ENCODE data around the gene ZNF536.

The ZNF536 gene

GRCh38 chr19:30536975-30537374, 164.8 kb downstream of the ZNF536 start:
- no peaks in the 10 kb centered on the region for H3K4me1 ChIP-seq
- no peak overlapping the region for H3K4me3 ChIP-seq (ENCODE audit: low read depth, low read length)
- TF ChIP-seq CTCF (IDR thresholded peaks at IDR 0.05; ENCODE audit: low read depth, low read length): no peak

GRCh38 chr19:30539315-30539714, 167.1 kb downstream of the ZNF536 start:
- Histone ChIP-seq H3K9me3 (no peaks in the 10 kb centered on the region), H3K4me3 (ENCODE audit: low read depth, low read length) (no peak overlapping the region), H3K4me1 (no peaks in the 10 kb centered on the region), H3K36me3 (peaks cover 29% of the 10 kb centered on the region), H3K27me3 (no peaks in the 10 kb centered on the region)
- TF ChIP-seq CTCF (IDR thresholded peaks at IDR 0.05; ENCODE audit: low read depth, low read length): no peak
- no peak for DNase-seq

More at GRCh38 chr19:30536975-30537374, 164.8 kb downstream of the ZNF536 start:
- no peak for DNase-seq
- no peaks in the 10 kb centered on the region for H3K9me3 ChIP-seq
- H3K27me3 ChIP-seq: no peaks in the 10 kb centered on the region
- H3K36me3 ChIP-seq: peaks cover 29% of the 10 kb centered on the region

- no peak for DNase-seq
- no peak overlapping the region for H3K4me3 ChIP-seq (ENCODE audit: low read depth, low read length)
- no peaks in the 10 kb centered on the region for H3K27me3 ChIP-seq
- H3K4me1 ChIP-seq: no peaks in the 10 kb centered on the region
- TF ChIP-seq CTCF (IDR thresholded peaks at IDR 0.05; ENCODE audit: low read depth, low read length): no peak
- H3K36me3 ChIP-seq: peaks cover 25% of the 10 kb centered on the region
- H3K9me3 ChIP-seq: no peaks in the 10 kb centered on the region
Measured at GRCh38 chr19:30539981-30540380, 167.8 kb downstream of the ZNF536 start.

GRCh38 chr19:30540761-30541160, 168.6 kb downstream of the ZNF536 start:
- Histone ChIP-seq H3K9me3 (no peaks in the 10 kb centered on the region), H3K4me3 (ENCODE audit: low read depth, low read length) (no peak overlapping the region), H3K36me3 (peaks cover 19% of the 10 kb centered on the region), H3K4me1 (peaks cover 1% of the 10 kb centered on the region), H3K27me3 (no peaks in the 10 kb centered on the region)
- DNase-seq: no peak
- TF ChIP-seq CTCF (IDR thresholded peaks at IDR 0.05; ENCODE audit: low read depth, low read length): no peak

GRCh38 chr19:30541575-30541974, 169.4 kb downstream of the ZNF536 start:
- no peak for TF ChIP-seq CTCF (IDR thresholded peaks at IDR 0.05; ENCODE audit: low read depth, low read length)
- H3K4me3 ChIP-seq (ENCODE audit: low read depth, low read length): no peak overlapping the region
- H3K9me3 ChIP-seq: no peaks in the 10 kb centered on the region
- H3K36me3 ChIP-seq: peaks cover 12% of the 10 kb centered on the region
- peaks cover 9% of the 10 kb centered on the region for H3K4me1 ChIP-seq
- H3K27me3 ChIP-seq: no peaks in the 10 kb centered on the region
- no peak for DNase-seq

- peaks cover 12% of the 10 kb centered on the region for H3K36me3 ChIP-seq
- no peaks in the 10 kb centered on the region for H3K9me3 ChIP-seq
- no peaks in the 10 kb centered on the region for H3K27me3 ChIP-seq
- no peak for TF ChIP-seq CTCF (IDR thresholded peaks at IDR 0.05; ENCODE audit: low read depth, low read length)
- DNase-seq: no peak
- no peak overlapping the region for H3K4me3 ChIP-seq (ENCODE audit: low read depth, low read length)
- peaks cover 9% of the 10 kb centered on the region for H3K4me1 ChIP-seq
Measured at GRCh38 chr19:30543243-30543945, 171.2 kb downstream of the ZNF536 start.
